Midbrain (tissue), 1 donor: ENCODE results near the gene FAT1.
"Not testable (repeated sequence)": the region's sequence is repeated elsewhere in the genome, so short reads cannot be mapped to it uniquely, and the experiment has no call there.

Experiments used
- DNase-seq: peaks from one replicate; lab custom pipeline; 2025; lab: John Stamatoyannopoulos, UW

The FAT1 gene, protein sequence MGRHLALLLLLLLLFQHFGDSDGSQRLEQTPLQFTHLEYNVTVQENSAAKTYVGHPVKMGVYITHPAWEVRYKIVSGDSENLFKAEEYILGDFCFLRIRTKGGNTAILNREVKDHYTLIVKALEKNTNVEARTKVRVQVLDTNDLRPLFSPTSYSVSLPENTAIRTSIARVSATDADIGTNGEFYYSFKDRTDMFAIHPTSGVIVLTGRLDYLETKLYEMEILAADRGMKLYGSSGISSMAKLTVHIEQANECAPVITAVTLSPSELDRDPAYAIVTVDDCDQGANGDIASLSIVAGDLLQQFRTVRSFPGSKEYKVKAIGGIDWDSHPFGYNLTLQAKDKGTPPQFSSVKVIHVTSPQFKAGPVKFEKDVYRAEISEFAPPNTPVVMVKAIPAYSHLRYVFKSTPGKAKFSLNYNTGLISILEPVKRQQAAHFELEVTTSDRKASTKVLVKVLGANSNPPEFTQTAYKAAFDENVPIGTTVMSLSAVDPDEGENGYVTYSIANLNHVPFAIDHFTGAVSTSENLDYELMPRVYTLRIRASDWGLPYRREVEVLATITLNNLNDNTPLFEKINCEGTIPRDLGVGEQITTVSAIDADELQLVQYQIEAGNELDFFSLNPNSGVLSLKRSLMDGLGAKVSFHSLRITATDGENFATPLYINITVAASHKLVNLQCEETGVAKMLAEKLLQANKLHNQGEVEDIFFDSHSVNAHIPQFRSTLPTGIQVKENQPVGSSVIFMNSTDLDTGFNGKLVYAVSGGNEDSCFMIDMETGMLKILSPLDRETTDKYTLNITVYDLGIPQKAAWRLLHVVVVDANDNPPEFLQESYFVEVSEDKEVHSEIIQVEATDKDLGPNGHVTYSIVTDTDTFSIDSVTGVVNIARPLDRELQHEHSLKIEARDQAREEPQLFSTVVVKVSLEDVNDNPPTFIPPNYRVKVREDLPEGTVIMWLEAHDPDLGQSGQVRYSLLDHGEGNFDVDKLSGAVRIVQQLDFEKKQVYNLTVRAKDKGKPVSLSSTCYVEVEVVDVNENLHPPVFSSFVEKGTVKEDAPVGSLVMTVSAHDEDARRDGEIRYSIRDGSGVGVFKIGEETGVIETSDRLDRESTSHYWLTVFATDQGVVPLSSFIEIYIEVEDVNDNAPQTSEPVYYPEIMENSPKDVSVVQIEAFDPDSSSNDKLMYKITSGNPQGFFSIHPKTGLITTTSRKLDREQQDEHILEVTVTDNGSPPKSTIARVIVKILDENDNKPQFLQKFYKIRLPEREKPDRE (N-terminal part only)

DNA sequence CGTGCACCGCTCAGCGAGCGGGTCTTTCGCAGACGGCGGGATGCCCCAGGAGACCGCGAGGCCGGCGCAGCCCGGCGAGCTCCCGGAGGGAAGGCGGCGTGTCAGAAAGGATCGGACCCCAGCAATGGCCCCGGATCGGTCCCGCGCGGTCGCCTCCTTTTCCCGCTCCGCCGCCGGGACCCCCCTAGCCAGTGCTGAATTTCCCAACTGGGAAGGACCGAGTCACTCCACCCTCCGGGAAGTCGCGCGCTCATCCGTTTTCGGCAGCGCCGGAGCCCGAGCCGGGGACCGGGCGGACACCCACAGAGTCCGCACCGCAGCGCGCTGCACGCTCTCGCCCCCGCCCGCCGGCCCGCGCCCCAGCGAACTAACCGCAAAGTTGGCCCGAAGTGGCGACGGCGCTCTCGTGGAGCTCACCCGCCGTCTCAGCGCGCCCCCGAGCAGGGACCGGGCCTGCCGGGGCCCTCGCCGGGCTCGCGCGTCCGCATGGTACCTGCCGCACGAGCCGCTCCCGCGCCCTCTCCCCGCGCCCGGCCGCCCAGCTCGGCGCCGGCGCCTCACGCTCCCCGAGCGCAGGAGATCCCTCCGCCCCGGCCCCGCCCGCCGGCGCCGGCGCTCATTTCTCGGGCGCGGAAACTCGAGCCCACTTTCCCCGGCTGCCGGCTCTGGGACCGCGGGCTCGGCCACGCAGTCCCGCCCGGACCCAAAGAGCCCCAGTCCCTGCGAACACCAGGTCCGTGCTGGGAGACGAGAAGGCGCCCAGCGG, at the start of gene FAT1:
Gene FAT1, minus strand, starts transcription at position 565 of the 766 bp plus-strand sequence. CDS start 14,029 bp downstream, outside the sequence.
- peak; percentile 81 for DNase-seq

DNA sequence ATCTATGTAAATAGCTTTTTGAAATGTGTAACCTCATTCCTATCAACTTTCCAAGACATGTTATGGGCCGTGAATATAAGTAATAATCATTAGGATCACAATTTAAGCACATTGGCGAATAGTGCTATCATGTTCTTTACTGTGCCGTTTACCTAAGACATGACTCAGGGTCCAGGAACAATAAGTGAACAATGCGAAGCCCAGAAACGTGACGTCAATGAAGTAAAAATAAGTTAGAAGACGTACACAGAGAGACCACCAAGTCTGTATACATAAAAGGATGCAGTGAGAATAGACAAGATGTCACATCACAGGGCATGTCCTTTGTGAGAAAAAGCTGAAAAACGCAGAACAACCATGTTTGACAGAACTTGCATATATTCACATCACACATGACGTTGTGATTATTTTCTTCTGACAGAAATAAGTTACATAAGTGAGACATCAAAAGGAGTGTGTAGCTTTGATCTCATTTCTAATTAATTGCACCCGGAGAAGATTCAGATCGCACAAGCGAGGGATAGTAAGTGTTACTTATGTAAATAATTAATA, 49.4 kb upstream of the FAT1 start:
- DNase-seq = no peak

DNA sequence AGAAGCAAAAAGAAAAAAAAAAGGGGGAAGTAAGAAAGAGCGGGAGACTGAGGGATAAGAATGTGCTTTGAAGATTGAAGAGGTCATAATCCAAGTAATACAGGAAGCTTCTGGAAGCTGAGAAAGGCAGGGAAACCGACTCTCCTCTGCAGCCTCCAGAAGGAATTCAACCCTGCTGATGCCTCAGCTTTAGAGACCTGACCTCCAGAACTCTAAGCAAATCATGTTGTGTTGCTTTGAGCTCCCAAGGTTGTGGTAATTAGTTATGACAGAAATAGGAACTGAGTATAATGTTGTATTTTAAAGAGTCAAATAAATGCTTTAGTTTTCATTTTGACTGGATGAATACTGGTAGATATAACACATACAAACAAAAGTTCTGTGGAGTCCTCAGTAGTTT, 48.0 kb upstream of the FAT1 start:
- no peak for DNase-seq

DNA sequence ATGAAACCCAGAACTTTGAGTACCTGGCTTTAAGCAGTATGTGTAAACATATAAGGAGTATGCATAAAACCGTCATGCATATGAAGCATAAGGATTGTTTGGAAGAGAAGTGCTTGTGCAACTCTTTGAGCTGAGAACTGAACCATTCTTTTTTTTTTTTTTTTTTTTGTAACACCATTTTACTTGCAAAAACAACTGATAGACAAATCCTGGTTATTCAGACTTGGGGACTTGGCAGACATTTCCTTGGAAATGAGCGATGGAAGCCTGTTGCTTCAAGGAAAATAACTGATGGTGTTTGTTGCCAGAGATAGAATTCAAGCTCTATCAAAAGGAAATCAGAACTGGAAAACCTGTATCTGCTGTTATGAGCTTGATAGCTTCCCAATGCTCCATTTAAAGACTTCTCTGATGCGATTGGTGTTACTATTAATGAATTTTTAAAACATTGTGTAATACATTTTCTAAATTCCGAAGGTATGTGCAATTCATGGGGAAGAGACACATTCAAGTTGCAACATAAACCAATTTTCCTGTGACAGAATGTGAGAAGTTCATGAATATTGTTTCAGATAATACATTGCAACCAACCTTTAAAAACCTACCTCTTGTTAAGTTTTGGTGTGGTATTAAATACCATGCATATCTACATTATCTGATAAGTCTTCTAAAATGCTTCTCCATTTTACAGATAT, 47.0 kb upstream of the FAT1 start:
- no peak for DNase-seq

DNA sequence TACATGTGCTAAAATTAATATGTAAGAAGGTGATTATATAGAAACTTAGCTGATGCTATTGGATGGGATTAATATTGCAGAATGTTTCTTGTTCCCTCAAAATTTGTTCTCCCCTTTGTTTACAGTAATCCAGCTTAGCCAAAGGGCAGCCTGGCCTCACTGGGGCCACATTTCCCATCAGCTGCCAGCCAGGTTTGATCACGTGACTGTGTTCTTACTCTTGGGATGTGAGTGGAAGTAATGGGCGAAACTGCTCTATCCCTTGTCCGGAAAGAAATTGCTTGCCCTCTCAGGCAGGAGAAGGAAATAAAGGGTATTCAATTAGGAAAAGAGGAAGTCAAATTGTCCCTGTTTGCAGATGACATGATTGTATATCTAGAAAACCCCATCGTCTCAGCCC, 44.1 kb upstream of the FAT1 start:
- DNase-seq = no peak

DNA sequence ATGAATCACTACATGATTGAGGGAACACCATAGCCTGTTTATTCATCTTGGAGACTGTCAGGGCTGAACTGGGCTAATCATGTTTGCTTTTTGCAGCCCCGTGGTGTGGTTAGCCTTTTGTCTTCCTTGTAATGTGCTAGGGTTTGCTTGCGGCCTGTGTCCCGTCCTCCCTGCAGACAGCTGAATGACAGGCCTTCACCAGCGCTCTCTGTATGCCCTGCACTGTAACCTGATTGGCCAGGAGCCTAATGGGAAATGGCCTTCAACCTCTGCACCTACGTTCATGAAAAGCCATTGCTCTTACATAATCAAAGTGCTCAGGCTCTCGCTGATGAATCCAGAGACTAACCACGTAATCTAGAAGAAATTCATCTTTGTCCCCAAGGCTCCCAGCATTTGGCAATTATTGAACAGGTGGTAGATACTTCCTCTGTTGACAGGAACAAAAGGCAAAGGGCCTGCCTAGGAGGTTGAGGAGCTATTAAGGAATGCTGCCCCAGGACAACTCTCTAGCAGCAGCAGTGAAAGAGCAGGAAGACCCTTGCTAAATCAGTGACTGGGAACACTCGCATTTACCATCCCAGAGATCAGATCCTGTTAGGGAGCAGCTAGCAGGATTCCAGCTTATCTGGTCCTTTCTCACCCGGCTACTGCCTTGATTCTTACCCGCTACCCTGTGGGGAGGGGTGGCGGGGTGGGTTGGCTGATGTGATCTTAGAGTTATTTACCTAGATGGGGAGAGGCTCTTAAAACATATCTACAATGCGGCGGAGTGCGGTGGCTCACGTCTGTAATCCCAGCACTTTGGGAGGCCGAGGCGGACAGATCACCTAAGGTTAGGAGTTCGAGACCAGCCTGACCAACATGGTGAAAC, 42.3 kb upstream of the FAT1 start:
- DNase-seq = no peak

DNA sequence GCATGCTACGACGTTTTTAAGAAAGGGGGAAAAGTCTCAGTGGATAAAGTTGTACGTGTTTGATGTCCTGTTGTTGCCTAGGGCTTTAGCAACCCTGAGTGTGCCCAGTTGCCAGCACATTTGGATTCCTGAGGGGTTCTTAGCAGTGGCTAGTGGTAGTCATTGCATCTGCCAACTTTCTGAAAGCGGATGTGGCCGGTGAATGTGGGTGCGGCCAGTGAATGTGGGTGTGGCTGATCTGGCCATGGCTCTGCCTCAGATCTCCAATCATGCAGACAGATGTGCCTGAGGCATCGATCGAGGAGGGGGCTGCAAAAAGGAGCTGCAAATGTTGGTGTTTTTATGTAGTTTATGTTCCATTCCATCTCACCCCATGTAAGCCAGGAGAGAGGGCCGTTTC, 41.5 kb upstream of the FAT1 start:
- no peak for DNase-seq

DNA sequence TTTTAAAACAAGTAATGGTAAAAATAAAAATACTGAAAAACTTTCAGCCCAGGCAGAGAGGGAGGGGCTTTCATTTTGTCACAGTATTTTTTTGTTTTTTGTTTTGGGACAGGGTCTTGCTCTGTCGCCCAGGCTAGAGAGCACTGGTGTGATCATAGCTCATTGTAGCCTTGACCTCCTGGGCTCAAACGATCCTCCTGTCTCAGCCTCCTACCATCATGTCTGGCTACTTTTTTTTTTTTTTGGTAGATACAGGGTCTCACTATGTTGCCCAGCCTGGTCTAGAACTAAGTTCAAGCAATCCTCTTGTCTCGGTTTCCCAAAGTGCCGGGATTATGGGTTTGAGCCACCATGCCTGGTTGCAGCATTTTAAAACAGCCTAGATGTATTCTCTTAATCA, 40.8 kb upstream of the FAT1 start:
- DNase-seq = no peak

DNA sequence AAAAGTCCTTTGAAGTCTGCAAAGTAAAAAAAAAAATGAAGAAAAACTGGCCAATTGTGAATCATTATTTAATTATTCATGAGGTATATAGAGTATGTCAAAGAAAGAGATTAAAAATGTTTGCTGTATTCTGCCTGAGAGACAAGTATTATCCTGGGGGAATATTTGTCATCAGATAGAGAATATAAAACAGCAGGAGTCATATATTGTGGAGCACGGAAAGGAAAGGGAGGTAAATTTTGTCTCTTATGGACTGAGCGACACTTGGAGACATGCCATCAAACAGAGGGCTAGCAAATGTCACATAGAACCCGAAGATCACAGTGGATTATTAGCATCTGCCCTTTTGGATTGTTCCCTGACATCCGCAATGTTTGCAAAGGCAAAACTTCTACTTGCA, 39.2 kb upstream of the FAT1 start:
- DNase-seq = no peak

DNA sequence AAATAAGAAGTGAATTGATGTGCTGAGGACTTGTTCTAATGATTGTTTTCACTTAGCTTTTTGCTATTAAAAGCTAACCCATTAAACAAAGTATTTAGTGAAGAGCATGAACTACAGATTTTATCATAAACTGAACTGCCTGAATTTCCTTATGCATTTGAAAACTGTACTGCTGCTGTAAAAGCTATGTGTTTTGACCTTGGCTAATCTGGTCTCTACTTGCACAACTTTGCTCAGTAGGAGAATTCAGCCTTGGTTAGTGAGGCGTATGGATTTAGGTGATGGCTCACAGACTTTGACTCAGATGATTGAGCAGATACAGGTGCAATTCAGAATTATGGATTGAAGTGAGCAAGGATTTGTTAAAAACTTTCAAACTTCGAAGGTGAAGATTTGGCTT, 38.7 kb upstream of the FAT1 start:
- DNase-seq = no peak

DNA sequence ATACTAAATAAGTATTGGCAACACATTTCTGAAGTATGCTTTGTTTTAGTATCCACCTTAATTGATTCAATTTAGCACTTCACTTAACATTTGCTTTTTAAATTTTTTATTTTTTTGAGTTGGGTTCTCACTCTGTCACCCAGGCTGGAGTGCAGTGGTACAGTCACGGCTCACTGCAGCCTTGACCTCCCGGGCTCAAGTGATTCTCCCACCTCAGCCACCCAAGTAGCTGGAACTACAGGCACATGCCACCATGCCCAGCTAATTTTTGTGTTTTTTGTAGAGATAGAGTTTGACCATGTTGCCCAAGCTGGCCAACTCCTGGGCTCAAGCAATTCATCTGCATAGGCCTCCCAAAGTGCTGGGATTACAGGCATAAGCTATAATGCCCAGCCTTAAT, 38.3 kb upstream of the FAT1 start:
- not testable (repeated sequence) for DNase-seq

DNA sequence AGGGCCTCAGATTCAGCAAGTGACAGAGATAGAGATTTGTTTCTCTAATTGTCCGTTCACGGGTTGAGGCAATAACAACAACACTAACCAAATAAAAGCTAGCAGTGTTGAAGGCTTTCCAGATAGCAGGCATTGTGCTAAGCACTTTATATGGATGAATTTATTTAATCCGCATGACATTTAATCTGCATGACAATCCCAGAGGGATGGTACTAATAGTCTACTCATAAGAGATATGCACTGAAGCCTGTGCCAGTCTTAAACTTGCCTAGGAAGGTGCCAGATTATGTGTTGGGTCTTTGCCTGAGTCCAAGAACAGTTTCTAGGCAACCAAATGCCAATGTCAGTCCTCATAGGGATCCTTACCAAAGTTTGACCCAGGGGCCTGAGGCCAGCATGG, 37.7 kb upstream of the FAT1 start:
- peak; percentile 17 for DNase-seq

DNA sequence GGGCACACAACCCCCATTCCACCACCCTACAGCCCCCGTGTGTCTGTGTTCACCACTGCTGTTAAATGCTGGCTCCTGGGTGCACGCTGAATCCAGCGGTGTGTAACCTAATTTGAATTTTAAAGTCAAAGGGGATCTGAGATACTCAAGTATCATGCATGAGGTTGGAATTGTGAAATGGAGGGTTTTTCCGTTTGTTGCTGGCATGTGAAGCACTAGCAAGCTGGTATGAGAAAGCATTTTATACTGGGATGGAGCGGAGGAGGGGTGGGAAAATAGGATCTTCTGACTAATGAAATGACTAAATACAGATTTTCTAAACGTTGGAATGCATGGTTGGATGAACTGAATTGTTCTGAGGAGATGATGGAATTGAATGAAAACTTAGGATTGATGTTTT, 36.9 kb upstream of the FAT1 start:
- no peak for DNase-seq

DNA sequence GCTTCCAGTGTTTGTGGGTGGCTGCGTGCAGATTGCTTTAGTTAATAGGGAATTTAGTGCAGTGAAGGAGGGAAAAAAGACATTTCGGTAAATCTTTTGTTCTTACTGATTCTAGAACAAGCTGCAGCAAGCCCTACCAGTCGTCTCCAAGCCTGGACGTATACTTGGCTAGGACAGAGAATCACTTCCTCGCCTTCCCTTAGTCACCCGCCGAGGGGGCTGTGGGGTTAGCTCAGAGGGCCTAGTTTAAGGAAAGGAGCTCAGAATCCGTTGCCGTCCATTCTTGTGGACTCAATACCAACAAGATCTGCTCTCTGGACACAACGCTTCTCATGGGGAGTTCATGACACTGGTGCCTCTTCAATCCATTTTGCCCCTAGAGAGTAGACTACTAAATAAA, 36.3 kb upstream of the FAT1 start:
- DNase-seq = no peak

DNA sequence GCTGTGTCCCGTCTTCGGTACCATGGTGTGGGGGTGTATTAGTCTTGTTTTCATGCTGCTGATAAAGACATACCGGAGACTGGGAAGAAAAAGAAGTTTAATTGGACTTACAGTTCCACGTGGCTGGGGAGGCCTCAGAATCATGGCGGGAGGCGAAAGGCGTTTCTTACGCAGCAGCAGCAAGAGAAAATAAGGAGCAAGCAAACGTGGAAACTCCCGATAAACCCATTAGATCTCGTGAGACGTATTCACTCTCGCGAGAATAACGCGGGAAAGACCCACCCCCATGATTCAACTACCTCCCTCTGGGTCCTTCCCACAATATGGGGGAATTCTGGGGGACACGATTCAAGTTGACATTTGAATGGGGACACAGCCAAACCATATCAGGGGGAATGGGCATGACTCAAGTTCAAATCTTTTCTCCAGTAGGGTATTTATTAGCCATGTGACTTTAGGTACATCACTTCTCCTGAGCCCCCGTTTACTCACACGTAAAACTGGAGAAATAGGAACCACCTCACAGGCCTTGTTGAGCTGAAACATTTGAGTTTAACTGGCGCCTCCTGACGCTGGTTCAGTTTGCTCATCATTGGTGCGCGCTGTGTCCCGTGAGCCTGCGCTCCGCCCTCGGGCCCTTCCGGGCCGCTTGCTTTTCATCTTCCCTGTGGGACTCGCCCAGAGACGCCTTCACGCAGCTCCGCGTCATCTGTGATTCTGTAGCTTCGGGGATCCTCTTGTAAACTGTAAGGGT, 35.5 kb upstream of the FAT1 start:
- DNase-seq = no peak

DNA sequence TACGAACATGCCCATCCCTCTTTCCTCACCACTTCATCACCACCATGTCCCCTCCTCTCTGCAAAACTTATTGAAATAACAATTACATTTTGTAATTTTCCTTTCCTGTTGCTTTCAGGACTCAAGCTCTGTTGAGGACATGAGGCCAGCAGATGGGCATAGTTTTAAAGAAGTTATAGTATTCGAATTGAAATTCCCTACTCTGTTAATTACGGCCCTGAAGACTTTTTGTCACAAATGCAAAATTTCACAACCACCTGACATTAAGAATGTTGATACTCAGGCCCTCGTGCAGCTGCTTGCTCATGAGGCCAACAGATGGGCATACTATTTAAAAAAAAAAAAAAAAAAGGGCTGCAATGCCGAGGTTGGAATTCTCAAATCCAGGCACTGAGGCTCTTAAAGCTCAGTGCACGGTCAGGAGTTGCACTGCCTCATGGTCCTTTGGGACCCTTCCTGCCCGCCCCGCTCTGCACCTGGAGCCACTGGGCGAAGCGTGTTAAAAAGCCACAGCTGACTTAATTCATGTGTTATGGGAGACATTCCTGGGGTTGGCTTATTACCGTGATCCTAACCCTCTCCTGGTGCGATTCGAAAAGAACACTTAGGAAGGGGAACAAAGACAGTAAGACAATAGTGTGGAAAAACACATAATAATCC, 34.2 kb upstream of the FAT1 start:
- no peak for DNase-seq

DNA sequence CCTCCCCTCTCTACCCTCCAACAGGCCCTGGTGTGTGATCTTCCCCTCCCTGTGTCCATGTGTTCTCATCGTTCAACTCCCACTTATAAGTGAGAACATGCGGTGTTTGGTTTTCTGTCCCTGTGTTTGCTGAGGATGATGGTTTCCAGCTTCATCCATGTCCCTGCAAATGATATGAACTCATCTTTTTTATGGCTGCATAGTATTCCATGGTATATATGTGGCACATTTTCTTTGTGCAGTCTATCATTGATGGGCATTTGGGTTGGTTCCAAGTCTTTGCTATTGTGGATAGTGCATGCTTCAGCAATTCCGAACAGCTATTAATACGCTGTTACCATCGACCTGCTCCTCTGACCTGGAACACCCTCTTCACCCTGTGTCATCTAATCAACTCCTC, 32.9 kb upstream of the FAT1 start:
- DNase-seq = not testable (repeated sequence)
